AG04450 (cell line): ENCODE data around the gene SAE1. TPM values are rescaled to one million over a fixed set of nuclear protein-coding genes. Genes with fewer than 3 reads are reported as not detected.
A peak's percentile ranks its signal among the peaks of the same experiment; 100 is the strongest.

Experiments
- CTCF ChIA-PET: fragments of 300-600, 350-600 bp; formaldehyde crosslinking; extraction: SDS; loops from one replicate; lab custom pipeline; 2022; ENCODE audit warnings: antibody characterized with exemption, inconsistent platforms; lab: Charles Lee
- POLR2A ChIA-PET: fragments of 350-600 bp; formaldehyde crosslinking; extraction: SDS; loops from one replicate; lab custom pipeline; 2021; ENCODE audit warnings: antibody characterized with exemption, inconsistent platforms; lab: Yijun Ruan, JAX
- DNase-seq: peaks from one replicate; pipeline ENCODE4 v3.0.0-alpha.2; 2011; ENCODE audit warnings: low read depth, low spot score
- H3K27ac ChIP-seq: one replicate; pipeline ENCODE4 v1.5.1; 2012; ENCODE audit warnings: low read depth, low read length, control low read depth
- H3K27me3 ChIP-seq: one replicate; pipeline ENCODE4 v1.6.0; 2012; ENCODE audit warnings: low read length; ENCODE audit not compliant: control insufficient read depth, insufficient read depth
- H3K4me3 ChIP-seq: 2 replicates; pipeline ENCODE4 v1.5.1; 2011; ENCODE audit warnings: mild to moderate bottlenecking, low read depth, low read length, control low read depth
- H3K9me3 ChIP-seq: 2 replicates; pipeline ENCODE4 v1.5.1; 2012; ENCODE audit warnings: low read length; ENCODE audit not compliant: control insufficient read depth, insufficient read depth
- CTCF ChIP-seq: IDR thresholded peaks from 2 replicates; pipeline ENCODE4 v1.5.1; 2011; ENCODE audit warnings: low read depth, low read length, control low read depth, inconsistent platforms
- polyA plus RNA-seq: library from polyadenylated mRNA; depleted of rRNA; stranded (reverse); fragments of >200 nt; gene quantifications from 2 replicates; pipeline ENCODE4 v1.2.3, GENCODE V29; 2011

SAE1 gene
- polyA plus RNA-seq, 1 experiment, result 165 TPM

- no peak for DNase-seq
- H3K4me3 ChIP-seq, result peak overlapping the region; percentile 53
- H3K9me3 ChIP-seq, result no peaks in the 10 kb centered on the region; the same call in 1 of the 2 replicates
- no peak overlapping the region for H3K27ac ChIP-seq
- no peak for TF ChIP-seq CTCF
- ChIA-PET CTCF (interaction anchor here (1.1 to 1.3 kb wide), 3 partner anchors 8 to 399 kb away, joined by 3 to 6 read pairs (median 6); no protein-coding TSS in a partner anchor), POLR2A (interaction anchor here (0.7 to 3.4 kb wide), 4 partner anchors 13 to 63 kb away, joined by 3 to 29 read pairs (median 4); no protein-coding TSS in a partner anchor)
- no peaks in the 10 kb centered on the region for H3K27me3 ChIP-seq
These were observed 109.1 kb downstream of the SAE1 start for GRCh38 chr19:47239610-47240296.

GRCh38 chr19:47240556-47240955 lies 109.9 kb downstream of the SAE1 start:
- no peak for DNase-seq
- H3K27me3 ChIP-seq, result no peaks in the 10 kb centered on the region
- no peaks in the 10 kb centered on the region; the same call in 1 of the 2 replicates for H3K9me3 ChIP-seq
- H3K4me3 ChIP-seq, result no peak overlapping the region; the same call in 1 of the 2 replicates
- no peak overlapping the region for H3K27ac ChIP-seq
- POLR2A ChIA-PET, result interaction anchor here (0.7 to 3.4 kb wide), 4 partner anchors 14 to 127 kb away, joined by 3 to 29 read pairs (median 4); partner anchors contain the start of gene ZC3H4
- CTCF ChIA-PET, result interaction anchor here (0.6 to 1.3 kb wide), 2 partner anchors 29 to 127 kb away, joined by 5 to 6 read pairs; partner anchors contain the start of gene ZC3H4
- TF ChIP-seq CTCF, result no peak

GRCh38 chr19:47240996-47241918 lies 110.6 kb downstream of the SAE1 start:
- no peaks in the 10 kb centered on the region; the same call in 1 of the 2 replicates for H3K9me3 ChIP-seq
- no peak overlapping the region for H3K27ac ChIP-seq
- ChIA-PET CTCF (interaction anchor here (0.6 kb wide), 1 partner anchor 128 kb away, joined by 5 read pairs; the partner anchor contains the start of gene ZC3H4), POLR2A (interaction anchor here (0.7 to 3.4 kb wide), 3 partner anchors 15 to 128 kb away, joined by 3 to 29 read pairs (median 4); partner anchors contain the start of gene ZC3H4)
- no peak for DNase-seq
- no peak for TF ChIP-seq CTCF
- no peaks in the 10 kb centered on the region for H3K27me3 ChIP-seq
- peak overlapping the region; percentile 7 for H3K4me3 ChIP-seq

- no peak for TF ChIP-seq CTCF
- H3K4me3 ChIP-seq, result no peak overlapping the region
- no peaks in the 10 kb centered on the region for H3K27me3 ChIP-seq
- DNase-seq, result no peak
- CTCF ChIA-PET, result no interaction called here
- POLR2A ChIA-PET, result interaction anchor here (2.7 to 3.4 kb wide), 2 partner anchors 16 kb away, joined by 29 to 56 read pairs; no protein-coding TSS in a partner anchor
- H3K9me3 ChIP-seq, result no peaks in the 10 kb centered on the region; the same call in 1 of the 2 replicates
- no peak overlapping the region for H3K27ac ChIP-seq
These were observed 111.4 kb downstream of the SAE1 start for GRCh38 chr19:47241919-47242577.
